SIG-M5 treated with dmso at 0.1 percent for 504 hours (cell line): Measurements from ENCODE around the gene RYR3.

Source experiments
- DNase-seq: peaks from one replicate; lab custom pipeline; 2025; ENCODE audit not compliant: unreplicated experiment; lab: John Stamatoyannopoulos, UW

Gene RYR3

GRCh38 chr15:33380406-33380805, 69.6 kb downstream of the RYR3 start:
- DNase-seq, result no peak

GRCh38 chr15:33382491-33382890, 71.7 kb downstream of the RYR3 start:
- no peak for DNase-seq

DNA sequence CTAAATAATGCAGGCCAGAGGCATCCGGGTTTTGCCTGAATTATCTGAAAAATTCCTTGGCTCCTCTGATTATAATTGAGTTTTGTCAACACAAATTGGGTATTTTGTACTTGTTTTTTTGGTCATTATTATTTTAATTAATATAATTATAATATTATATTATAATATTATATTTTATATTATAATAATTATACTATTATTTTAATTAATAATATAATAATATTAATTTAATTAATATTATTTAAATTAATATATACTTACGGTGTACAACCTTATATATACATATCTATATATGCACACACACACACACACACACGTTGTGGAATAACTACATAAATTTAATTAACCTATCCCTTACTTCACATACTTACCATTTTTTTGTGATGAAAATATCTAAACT, 73.5 kb downstream of the RYR3 start:
- no peak for DNase-seq

GRCh38 chr15:33392453-33392852, 81.7 kb downstream of the RYR3 start:
- no peak for DNase-seq

- no peak for DNase-seq
These were observed 82.8 kb downstream of the RYR3 start for GRCh38 chr15:33393546-33393945.

DNA sequence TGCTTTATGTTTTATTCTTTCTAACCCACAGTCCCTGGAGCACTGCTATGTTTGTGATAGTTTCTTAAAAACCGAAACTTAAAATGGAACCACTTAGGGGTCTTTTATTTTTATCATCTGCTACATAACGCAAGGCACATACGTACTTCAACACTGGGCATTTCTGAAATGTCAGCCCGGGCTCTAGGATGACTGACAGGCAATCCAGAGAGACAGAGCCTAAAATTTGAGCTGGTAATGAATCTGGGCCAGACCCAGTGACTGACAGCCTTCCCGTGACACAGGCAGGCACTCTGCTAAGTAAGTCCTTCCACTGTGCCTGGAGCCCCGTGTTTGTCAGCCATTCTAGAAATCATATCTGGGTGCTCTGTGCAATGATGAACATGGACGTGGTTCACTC, 84.6 kb downstream of the RYR3 start:
- DNase-seq, result no peak

DNA sequence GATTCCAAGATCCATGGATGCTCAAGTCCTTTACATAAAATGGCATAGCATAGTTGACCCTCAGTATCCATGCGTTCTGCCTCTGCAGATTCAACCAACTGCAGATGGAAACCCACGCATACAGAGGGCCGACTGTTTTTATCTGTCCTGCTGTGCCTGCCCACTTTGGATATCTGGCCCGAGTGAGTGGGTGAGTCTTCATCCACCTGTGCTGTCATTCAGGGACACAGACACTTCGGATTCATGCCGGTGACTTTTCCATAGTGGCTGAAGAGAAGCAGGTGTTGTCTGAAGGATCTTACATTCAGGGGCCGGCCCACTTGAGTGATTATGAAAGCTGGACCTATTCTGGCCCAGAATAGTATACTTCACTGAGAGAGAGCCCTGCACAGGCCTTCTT, 85.1 kb downstream of the RYR3 start:
- DNase-seq, result no peak

DNA sequence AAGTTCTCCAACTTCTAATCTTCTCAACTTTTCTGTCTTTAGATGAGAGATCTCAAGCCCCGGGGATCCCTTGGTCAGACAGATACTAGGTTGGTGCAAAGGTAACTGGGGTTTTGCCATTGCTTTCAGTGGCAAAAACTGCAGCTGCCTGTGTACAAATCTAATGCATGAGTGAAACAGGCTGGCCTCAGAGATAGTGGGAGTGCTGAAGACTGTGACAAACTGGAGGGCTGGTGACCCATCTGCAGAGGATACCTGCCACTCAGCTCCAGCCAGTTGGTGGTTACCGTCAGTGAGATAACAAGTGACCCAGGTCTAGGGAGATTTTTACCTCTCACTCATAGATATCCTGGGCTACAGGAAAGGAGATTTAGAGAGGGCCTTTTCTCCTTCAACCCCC, 85.7 kb downstream of the RYR3 start:
- DNase-seq, result no peak

- DNase-seq, result no peak
These were observed 87.8 kb downstream of the RYR3 start for GRCh38 chr15:33398555-33398954.

DNA sequence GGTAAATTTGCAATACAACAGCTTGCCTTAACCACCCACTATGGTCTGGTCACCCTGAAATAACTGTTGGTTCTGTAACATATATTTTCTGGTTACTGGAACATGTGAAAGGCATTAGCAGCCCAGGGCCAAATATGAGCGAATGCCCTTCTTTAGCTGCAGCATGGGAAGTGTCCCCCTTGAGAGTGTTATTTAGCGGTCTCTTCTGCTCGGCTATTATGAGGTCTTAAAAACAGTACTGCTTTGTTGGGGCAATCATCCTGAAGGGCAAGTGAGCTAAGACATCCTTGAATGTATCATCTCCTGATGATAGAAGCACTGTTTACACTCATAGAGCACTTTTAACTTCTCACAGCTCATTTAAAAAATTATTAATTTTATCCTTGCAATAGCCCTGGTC, 90.2 kb downstream of the RYR3 start:
- DNase-seq, result no peak

GRCh38 chr15:33402600-33402999, 91.8 kb downstream of the RYR3 start:
- DNase-seq, result no peak

- DNase-seq, result no peak
These were observed 94.3 kb downstream of the RYR3 start for GRCh38 chr15:33405096-33405495.

DNA sequence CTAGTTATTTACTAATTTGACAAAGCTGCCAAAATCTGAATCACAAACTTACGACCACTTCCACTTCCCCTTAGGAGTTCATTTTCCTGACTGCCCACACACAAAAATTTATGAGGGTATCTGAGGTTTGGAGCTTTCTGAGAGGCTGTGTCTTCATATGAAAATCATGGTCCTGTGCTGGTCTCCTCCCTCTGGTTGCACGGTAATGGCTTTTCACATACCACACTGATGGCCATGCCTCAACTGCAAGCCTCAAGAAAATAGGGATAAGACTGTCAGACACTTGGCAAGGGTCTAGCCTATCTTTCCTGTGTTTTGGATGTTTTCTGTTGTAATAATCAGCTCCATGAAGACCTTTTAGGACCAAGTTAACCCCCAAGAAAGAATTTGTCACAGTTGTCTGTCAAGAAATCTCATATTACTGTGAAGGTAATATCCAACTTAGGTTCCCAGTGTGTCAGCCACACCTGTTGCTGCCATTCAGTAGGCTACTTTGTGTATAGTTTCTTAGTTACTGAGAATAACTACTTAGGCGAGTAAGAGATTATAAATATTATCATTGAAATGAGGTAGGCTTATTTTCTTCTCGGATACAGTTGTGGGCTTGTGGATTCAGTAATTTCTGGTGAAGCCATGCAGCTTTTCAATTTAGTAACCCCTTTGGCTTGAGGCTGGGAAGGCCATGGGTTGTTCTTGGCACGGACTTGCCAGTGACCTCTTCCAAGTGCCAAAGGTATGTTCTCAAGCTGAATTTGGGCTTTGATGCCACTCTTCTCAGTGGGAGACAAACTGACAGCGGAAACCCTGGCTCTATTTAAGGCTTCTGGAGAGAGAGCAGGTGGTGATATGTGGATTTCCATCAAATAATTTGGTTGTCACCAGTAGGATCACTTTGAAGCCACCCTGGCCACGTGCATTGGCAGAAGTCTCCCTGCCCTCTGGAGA, 101.1 kb downstream of the RYR3 start:
- no peak for DNase-seq

DNA sequence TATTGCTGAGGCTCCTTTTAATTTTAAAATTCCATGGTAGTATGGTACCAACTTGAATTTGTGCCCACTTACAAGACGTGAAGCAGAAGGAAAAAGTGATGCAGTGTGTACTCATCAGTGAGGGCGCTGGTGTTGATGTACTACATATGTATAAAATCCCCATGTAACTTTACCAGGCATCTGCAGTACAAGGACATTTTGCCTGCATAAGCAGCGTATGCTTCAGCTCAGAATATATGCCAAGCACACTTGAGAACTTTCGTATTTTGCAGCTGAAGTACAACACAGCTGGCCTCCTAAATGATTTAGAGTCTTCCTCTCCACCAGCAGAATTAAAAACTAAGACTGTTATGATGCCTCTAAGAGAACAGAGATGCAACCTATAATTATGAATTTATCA, 108.9 kb downstream of the RYR3 start:
- no peak for DNase-seq

- DNase-seq, result no peak
These were observed 113.3 kb downstream of the RYR3 start for GRCh38 chr15:33424025-33424424.

- DNase-seq, result no peak
These were observed 114.4 kb downstream of the RYR3 start for GRCh38 chr15:33425142-33425541.

- DNase-seq, result no peak
These were observed 119.8 kb downstream of the RYR3 start for GRCh38 chr15:33430577-33430976.

DNA sequence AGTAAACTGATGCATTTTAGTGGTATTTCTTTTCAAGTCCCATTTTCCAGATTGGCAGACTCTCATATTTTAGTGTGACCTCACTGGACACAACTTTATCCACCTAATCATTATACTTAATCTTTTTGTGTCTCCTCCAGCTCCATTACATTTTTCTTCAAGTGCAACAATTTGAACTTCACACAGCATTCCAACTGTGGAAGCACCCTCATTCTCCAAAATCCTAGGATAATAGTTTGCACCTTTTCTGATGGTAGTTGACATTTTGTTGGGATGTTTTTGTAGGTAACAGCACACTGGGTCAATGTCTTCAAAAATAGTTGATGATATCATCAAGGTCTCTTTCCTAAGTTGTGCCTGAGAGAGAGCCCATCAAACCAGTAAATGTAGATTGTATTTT, 123.1 kb downstream of the RYR3 start:
- no peak for DNase-seq

DNA sequence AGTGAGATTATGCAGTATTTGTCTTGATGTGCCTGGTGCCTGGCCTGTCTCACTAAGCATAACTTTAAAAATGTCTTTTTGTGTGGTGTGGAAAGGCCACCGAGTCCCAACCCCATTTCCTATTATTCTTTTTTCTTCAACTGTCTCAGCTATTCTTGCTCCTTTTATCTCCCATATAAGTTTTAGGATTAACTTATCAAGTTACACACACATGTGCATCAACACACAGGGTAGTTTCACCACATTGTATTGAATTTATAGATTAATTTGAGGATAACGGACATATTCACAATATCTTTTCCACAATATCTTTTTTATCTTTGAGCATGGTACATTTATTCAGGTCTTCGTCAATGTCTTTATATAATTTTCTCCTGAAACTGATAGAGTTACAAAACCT, 127.6 kb downstream of the RYR3 start:
- DNase-seq, result no peak

GRCh38 chr15:33440900-33441299, 130.1 kb downstream of the RYR3 start:
- DNase-seq, result no peak

- DNase-seq, result no peak
These were observed 131.7 kb downstream of the RYR3 start for GRCh38 chr15:33442449-33442848.

DNA sequence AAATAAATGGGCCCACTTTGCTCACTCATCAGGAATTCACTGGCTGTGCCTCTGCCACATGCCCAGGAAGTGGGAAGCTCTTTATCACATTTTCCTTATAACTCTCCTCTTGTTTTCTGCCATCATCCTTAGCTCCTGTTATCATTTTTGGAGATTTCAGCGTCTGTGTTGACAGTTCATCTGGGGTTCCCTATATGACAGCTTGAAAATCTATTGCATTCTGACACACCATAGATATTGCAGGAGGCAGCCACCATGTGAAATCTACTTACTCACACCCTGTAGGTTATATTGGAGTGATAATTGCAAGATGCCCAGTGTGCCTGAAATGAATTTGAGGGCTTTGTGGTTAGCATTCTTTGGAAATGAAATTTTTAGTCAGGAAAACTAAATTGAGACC, 132.9 kb downstream of the RYR3 start:
- DNase-seq, result no peak

- no peak for DNase-seq
These were observed 135.2 kb downstream of the RYR3 start for GRCh38 chr15:33445984-33446383.
